GM23338 (cell line): ENCODE data around the gene APBB3. TPM values are rescaled to one million over a fixed set of nuclear protein-coding genes. Genes with fewer than 3 reads are reported as not detected.

Experiments
- ATAC-seq: fragments of 200-7000 bp; cut with Tn5 transposase; 3 replicates; pipeline ENCODE4 v1.9.1; 2020
- DNase-seq: peaks from one replicate; pipeline ENCODE4 v3.0.0-alpha.2; 2015; ENCODE audit warnings: low spot score
- H2AFZ ChIP-seq: fragments of 200-600 bp; sonication (generic); 2 replicates; pipeline ENCODE4 v1.8.0; 2016; ENCODE audit warnings: antibody characterized with exemption, mild to moderate bottlenecking, moderate library complexity
- H3F3A ChIP-seq: fragments of 200-600 bp; sonication (generic); replicated peaks from 2 replicates; pipeline ENCODE4 v1.8.0; 2017; ENCODE audit warnings: antibody characterized with exemption, mixed run types, low read depth
- H3K27ac ChIP-seq: fragments of 200-600 bp; sonication (generic); 2 replicates; pipeline ENCODE4 v1.6.1; 2016; ENCODE audit warnings: low read depth
- H3K27me3 ChIP-seq: fragments of 200-600 bp; sonication (generic); 2 replicates; pipeline ENCODE4 v1.8.0; 2016; ENCODE audit warnings: mild to moderate bottlenecking, mixed run types, moderate library complexity; ENCODE audit not compliant: insufficient read depth
- H3K36me3 ChIP-seq: fragments of 200-600 bp; sonication (generic); 2 replicates; pipeline ENCODE4 v1.8.0; 2016; ENCODE audit warnings: mild to moderate bottlenecking; ENCODE audit not compliant: insufficient read depth
- H3K4me1 ChIP-seq: fragments of 200-600 bp; sonication (generic); 2 replicates; pipeline ENCODE4 v1.8.0; 2016; ENCODE audit warnings: mild to moderate bottlenecking, moderate library complexity; ENCODE audit not compliant: insufficient read depth
- H3K4me2 ChIP-seq: fragments of 200-600 bp; sonication (generic); 2 replicates; pipeline ENCODE4 v1.7.1; 2017; ENCODE audit warnings: mixed run types
- H3K4me3 ChIP-seq: fragments of 200-600 bp; sonication (generic); 2 replicates; pipeline ENCODE4 v1.6.1; 2016; ENCODE audit warnings: mixed run types
- H3K79me2 ChIP-seq: fragments of 200-600 bp; sonication (generic); replicated peaks from 2 replicates; pipeline ENCODE4 v1.8.0; 2017; ENCODE audit warnings: mild to moderate bottlenecking; ENCODE audit not compliant: insufficient read depth
- H3K9me2 ChIP-seq: fragments of 200-600 bp; sonication (generic); 2 replicates; pipeline ENCODE4 v1.8.0; 2017; ENCODE audit not compliant: insufficient read depth
- H4K20me1 ChIP-seq: fragments of 200-600 bp; sonication (generic); replicated peaks from 2 replicates; pipeline ENCODE4 v1.8.0; 2017; ENCODE audit warnings: mild to moderate bottlenecking; ENCODE audit not compliant: insufficient read depth
- H3K27ac Mint-ChIP-seq: 2 replicates; pipeline ENCODE4 v1.8.0; 2020; ENCODE audit warnings: inconsistent platforms, mild to moderate bottlenecking, moderate library complexity, mixed read lengths
- H3K27me3 Mint-ChIP-seq: 3 replicates; pipeline ENCODE4 v1.8.0; 2022; ENCODE audit warnings: low read depth, mild to moderate bottlenecking, moderate library complexity, mixed read lengths, inconsistent platforms; ENCODE audit not compliant: insufficient read depth, poor library complexity
- H3K36me3 Mint-ChIP-seq: 3 replicates; pipeline ENCODE4 v1.8.0; 2021; ENCODE audit warnings: low read depth, mild to moderate bottlenecking, inconsistent platforms, moderate library complexity, mixed read lengths
- H3K4me1 Mint-ChIP-seq: 3 replicates; pipeline ENCODE4 v1.8.0; 2020; ENCODE audit warnings: mild to moderate bottlenecking, inconsistent platforms, mixed read lengths
- H3K4me3 Mint-ChIP-seq: 3 replicates; pipeline ENCODE4 v1.8.0; 2021; ENCODE audit warnings: moderate library complexity, mild to moderate bottlenecking, inconsistent platforms, mixed read lengths
- H3K9me3 Mint-ChIP-seq: 3 replicates; pipeline ENCODE4 v1.8.0; 2020; ENCODE audit warnings: moderate library complexity, mild to moderate bottlenecking, inconsistent platforms, mixed read lengths
- CREB1 ChIP-seq: fragments of 250-450 bp; sonication (Bioruptor Pico); IDR thresholded peaks from 2 replicates; pipeline ENCODE4 v1.5.0; 2020; ENCODE audit warnings: low read depth, mild to moderate bottlenecking, moderate library complexity
- EZH2 ChIP-seq: fragments of 200-600 bp; sonication (generic); IDR thresholded peaks from one replicate; pipeline ENCODE4 v1.8.0; 2017; ENCODE audit warnings: antibody characterized with exemption, mild to moderate bottlenecking, low read depth; ENCODE audit not compliant: unreplicated experiment
- EZH2phosphoT487 ChIP-seq: fragments of 200-600 bp; sonication (generic); IDR thresholded peaks from one replicate; pipeline ENCODE4 v1.8.1; 2018; ENCODE audit warnings: antibody characterized with exemption; ENCODE audit not compliant: unreplicated experiment
- ZNF462 ChIP-seq: fragments of 250-450 bp; sonication (Bioruptor Pico); IDR thresholded peaks from 2 replicates; pipeline ENCODE4 v1.5.0; 2020; ENCODE audit warnings: mild to moderate bottlenecking, moderate library complexity
- polyA plus RNA-seq: library from polyadenylated mRNA; unstranded; fragments of >200 nt; fragmentation: Nextera tagmentation; extraction: Ambion mirVana; gene quantifications from 2 replicates; pipeline ENCODE4 v1.2.1, GENCODE V29; 2016
- total RNA-seq: library from RNA; depleted of rRNA; stranded (reverse); fragments of >200 nt; shearing (Covaris generic); gene quantifications from 2 replicates; pipeline ENCODE4 v1.2.3, GENCODE V29; 2014

Gene APBB3
- total and polyA plus RNA-seq, 2 experiments from 2014 or later = 9.0 to 15.4 TPM

- no peak for TF ChIP-seq ZNF462 (CRISPR knock-in tag)
- TF ChIP-seq EZH2 = no peak
- no peak for TF ChIP-seq EZH2phosphoT487
Measured at GRCh38 chr5:140566665-140567064, 2.3 kb upstream of the APBB3 start (continued).

GRCh38 chr5:140565780-140566095 lies 1.3 kb upstream of the APBB3 start:
- H3K36me3 ChIP-seq = no peaks in the 10 kb centered on the region
- H3K36me3 Mint-ChIP-seq = peaks cover 26% of the 10 kb centered on the region
- peaks cover 5% of the 10 kb centered on the region; the same call in 1 of the 2 replicates for H3K4me1 ChIP-seq
- no peak overlapping the region for H3K27ac Mint-ChIP-seq
- peak overlapping the region; percentile 86; the same call in 1 of the 2 replicates for H3K4me3 ChIP-seq
- no peaks in the 10 kb centered on the region for H3K27me3 ChIP-seq
- no peak overlapping the region for H3K27ac ChIP-seq
- no peak overlapping the region for H2AFZ ChIP-seq
- ATAC-seq = no peak
- H3F3A ChIP-seq = no peaks in the 10 kb centered on the region
- H3K4me2 ChIP-seq = peak overlapping the region; percentile 98
- peaks cover 17% of the 10 kb centered on the region for H3K27me3 Mint-ChIP-seq
- TF ChIP-seq EZH2 = no peak
- no peak for TF ChIP-seq CREB1 (CRISPR knock-in tag)
- H3K4me1 Mint-ChIP-seq = peaks cover 5% of the 10 kb centered on the region; the same call in 2 of the 3 replicates
- H3K9me2 ChIP-seq = no peaks in the 10 kb centered on the region
- no peaks in the 10 kb centered on the region; the same call in 2 of the 3 replicates for H3K9me3 Mint-ChIP-seq
- peaks cover 11% of the 10 kb centered on the region for H3K79me2 ChIP-seq
- peak overlapping the region; percentile 92 for H3K4me3 Mint-ChIP-seq
- no peak for DNase-seq
- peaks cover 8% of the 10 kb centered on the region; the same call in 1 of the 2 replicates for H4K20me1 ChIP-seq
